ENCODE results near the gene ERCC5. TPM values are rescaled to one million over a fixed set of nuclear protein-coding genes. Genes with fewer than 3 reads are reported as not detected.

The ERCC5 gene
- total RNA-seq, 4 donors from 2014 or later, result 60.5 to 102 (median 80.5) TPM

DNA sequence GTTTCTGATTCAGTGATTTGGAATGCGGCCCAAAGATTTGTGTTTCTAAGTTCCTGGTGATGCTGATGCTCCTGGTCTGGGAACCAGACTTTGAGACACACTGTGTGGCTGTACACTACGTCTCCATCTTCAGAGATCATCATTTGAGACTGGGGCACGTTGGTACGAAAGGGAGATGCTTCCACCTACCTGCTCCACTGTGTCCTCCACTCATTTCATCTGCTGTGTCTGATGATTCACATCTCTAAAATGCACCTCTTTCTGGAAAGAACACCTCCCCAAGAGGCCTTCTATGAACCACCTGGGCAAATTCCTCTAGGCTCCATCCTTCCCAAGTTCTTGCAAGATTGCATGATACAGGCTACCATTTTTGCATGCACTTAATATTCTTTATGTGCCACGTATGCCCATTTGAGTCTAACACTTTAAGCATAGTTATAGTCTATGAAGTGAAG is 58.6 kb downstream of the ERCC5 start:
- TF ChIP-seq, protein P1, sequence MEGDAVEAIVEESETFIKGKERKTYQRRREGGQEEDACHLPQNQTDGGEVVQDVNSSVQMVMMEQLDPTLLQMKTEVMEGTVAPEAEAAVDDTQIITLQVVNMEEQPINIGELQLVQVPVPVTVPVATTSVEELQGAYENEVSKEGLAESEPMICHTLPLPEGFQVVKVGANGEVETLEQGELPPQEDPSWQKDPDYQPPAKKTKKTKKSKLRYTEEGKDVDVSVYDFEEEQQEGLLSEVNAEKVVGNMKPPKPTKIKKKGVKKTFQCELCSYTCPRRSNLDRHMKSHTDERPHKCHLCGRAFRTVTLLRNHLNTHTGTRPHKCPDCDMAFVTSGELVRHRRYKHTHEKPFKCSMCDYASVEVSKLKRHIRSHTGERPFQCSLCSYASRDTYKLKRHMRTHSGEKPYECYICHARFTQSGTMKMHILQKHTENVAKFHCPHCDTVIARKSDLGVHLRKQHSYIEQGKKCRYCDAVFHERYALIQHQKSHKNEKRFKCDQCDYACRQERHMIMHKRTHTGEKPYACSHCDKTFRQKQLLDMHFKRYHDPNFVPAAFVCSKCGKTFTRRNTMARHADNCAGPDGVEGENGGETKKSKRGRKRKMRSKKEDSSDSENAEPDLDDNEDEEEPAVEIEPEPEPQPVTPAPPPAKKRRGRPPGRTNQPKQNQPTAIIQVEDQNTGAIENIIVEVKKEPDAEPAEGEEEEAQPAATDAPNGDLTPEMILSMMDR (IDR thresholded peaks at IDR 0.05; ENCODE audit: low read depth), result no peak

DNA sequence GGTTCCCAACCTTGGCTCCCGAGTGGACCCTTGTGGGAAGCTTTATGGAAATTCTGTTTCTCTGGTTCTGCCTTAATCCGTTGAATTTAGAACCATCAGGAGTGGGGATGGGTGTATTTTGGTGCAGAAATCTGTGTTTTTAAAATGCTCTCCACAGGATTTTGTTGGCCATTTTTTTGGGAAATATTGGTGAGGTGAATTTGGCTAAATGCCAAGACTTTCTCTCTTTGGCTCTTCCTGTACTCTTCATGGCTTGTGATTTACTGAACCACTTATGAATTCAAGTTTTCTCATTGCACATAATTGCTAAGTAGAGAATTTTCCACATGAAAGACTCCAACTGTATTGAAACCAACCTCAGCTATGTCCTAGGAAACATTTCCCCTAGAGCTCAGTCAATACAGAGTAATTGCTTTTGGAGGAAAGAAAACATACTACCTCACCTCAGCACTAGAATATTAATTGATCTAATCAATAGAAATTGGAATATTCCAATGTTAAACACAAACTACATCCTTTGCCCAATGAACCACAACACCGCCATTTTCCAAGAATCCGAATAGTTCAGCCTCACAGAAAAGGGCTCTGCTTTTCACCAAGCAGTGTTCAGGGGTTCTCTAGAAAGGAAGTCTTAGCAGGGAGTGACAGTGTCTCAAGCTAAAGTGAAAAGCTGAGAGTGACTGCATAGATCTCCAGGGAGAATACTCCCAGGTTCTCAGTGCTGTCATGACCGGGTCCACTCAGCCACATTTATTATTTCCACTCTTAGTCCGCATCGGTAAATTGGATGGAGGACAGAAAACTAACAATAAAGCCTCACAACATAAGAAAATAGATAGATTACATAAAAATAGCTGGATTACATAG is 60.3 kb downstream of the ERCC5 start:
- TF ChIP-seq, protein P1 (IDR thresholded peaks at IDR 0.05; ENCODE audit: low read depth), result no peak

DNA sequence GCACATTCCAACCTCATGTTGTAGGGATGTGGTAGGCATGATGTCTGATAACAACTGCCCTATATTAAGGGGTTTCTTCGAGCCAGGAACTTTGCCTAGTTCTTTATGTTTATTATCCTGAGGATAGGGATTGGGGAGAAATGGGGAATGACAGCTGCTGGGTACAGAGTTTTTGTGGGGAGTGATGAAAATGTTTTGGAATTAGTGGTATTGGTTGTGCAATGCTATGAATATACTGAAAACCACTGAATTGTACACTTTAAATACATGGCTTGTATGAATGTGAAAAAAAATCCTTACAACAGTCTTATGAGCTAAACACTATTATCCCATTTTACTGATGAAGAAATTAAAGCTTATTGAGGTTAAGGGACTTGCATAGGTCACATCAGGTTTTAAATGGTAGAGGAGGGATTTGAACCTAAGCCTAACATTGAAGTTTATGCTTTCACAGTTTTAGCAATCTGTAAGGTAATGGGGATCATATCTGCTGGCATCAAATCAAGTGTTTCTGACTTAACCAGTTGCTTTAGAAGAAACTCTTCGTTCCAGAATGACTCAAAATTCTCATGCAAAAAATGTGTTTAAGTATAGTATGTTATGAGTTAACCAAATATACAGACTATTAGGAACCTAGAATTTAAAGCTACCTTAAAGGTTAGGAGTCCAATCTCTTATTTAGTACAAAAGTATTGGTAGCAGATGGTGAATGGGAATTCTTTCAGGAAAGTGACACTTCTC is 61.4 kb downstream of the ERCC5 start:
- TF ChIP-seq, protein P1 (IDR thresholded peaks at IDR 0.05; ENCODE audit: low read depth), result no peak

DNA sequence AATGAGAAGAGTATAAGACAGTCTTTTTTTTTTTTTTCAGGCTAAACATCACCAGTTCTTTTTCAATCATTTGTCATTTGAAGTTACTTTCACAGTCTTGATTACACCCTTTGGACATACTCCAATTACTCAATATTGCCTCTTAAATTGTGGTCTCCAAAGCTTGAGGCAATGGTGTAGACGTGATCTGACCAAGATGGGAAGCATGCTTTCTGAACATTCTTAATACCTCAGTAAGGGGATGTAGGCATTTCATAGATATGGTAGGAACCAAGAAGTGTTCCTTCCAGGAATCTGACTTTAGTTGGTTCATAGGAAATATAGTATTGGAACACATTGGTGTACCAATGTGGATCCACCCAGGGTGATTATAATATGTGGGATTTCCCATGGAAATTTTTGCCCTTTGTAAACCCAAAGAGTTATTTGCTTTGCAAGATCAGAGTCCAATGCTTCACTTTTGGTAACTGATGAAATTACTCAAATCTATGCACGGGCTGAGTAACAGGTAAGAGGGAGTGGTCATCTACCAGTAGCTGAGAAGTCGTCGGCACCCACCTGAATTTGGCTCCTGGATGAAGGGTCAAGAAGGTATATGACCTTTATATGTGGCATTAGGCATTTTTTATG is 62.2 kb downstream of the ERCC5 start:
- TF ChIP-seq, protein P1 (IDR thresholded peaks at IDR 0.05; ENCODE audit: low read depth), result no peak

DNA sequence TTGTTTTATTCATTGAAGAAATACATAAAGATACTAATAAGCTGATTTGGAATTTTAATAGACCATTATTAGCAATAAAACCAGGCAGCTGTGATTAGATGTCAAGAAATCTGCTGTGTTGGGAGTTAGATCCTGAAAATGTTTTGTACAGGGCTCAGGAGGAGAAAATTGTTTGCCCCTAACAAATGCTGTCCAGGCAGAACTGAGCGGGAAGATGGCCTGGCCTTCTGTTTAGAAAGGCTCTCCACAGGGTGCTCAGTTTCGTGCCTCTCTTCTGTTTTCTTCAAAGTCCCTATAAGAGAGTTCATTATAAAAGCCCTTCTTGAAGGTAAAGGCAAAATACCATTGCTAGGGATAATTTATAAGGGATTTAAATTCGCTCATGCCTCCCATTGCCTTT is 64.1 kb downstream of the ERCC5 start:
- TF ChIP-seq, protein P1 (IDR thresholded peaks at IDR 0.05; ENCODE audit: low read depth), result no peak

DNA sequence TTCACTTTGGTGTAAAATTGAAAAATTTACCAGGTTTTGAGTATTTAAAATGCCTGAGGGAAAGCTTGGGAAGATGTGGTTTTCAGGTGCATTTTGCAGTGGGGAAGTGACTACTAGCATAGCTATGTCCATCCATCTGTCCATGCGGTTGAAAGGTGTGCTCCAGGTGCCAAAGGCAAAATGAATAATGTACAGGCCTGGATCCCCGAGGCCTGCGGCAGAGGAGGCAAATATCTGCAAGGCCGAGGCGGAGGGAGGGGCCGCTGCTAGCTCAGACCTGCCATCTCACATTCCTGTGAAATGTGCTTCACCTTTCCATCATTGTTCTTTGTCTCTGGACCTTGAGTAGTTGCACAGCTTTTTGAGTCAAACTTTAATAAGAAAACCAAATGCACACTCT is 65.5 kb downstream of the ERCC5 start:
- TF ChIP-seq, protein P1 (IDR thresholded peaks at IDR 0.05; ENCODE audit: low read depth), result no peak

DNA sequence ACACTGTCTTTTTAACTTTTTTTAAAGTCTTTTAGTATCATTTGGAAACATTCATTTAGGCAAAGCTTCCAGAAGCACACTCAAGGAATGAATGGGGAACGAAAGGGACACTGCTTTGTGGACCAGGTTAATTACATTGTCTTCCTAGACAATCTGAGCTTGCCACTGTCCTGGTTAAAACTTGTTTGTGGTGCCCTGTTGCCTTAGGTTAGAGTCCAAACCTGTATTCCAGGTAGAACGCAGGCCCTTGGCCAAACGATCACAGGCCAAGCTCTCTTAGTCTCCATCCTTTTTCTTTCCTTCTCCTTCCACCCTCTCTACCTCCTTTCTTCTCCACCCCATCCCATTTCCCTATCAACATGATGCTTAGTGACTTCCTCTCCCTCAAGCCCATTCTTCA is 66.8 kb downstream of the ERCC5 start:
- TF ChIP-seq, protein P1 (IDR thresholded peaks at IDR 0.05; ENCODE audit: low read depth), result no peak
